PC-3 (cell line): ENCODE measurements around the gene SAMD13. TPM values are rescaled to one million over a fixed set of nuclear protein-coding genes. Genes with fewer than 3 reads are reported as not detected.

Experiments
- ATAC-seq: fragments of 200-7000 bp; cut with Tn5 transposase; 2 replicates; pipeline ENCODE4 v1.9.1; 2020; ENCODE audit warnings: mild to moderate bottlenecking, moderate library complexity
- BruUV-seq: library from RNA; stranded (reverse); fragments of 400-500 nt; replicated peaks from 2 replicates; lab custom pipeline; 2021; lab: Mats Ljungman, UMichigan
- CTCF ChIA-PET: fragments of 300-600 bp; sonication (Branson Sonifier 250); formaldehyde crosslinking; loops from one replicate; lab custom pipeline; 2022; ENCODE audit warnings: antibody characterized with exemption; lab: Charles Lee
- POLR2A ChIA-PET: fragments of 300-600 bp; sonication (Branson Sonifier 250); formaldehyde crosslinking; loops from one replicate; lab custom pipeline; 2022; ENCODE audit warnings: antibody characterized with exemption; ENCODE audit not compliant: unreplicated experiment; lab: Charles Lee
- DNase-seq: peaks from one replicate; pipeline ENCODE4 v3.0.0-alpha.2; 2015
- H2AFZ ChIP-seq: fragments of 300-600 bp; sonication (generic); 2 replicates; pipeline ENCODE4 v1.6.0; 2016; ENCODE audit warnings: antibody characterized with exemption, low read length
- H3F3A ChIP-seq: fragments of 300-600 bp; sonication (generic); one replicate; pipeline ENCODE4 v1.6.0; 2017; ENCODE audit warnings: antibody characterized with exemption, low read length, control low read depth, mild to moderate bottlenecking; ENCODE audit not compliant: unreplicated experiment
- H3K27ac ChIP-seq: fragments of 300-600 bp; sonication (generic); 2 replicates; pipeline ENCODE4 v1.5.1; 2016; ENCODE audit warnings: mild to moderate bottlenecking, low read length
- H3K27me3 ChIP-seq: fragments of 300-600 bp; sonication (generic); 2 replicates; pipeline ENCODE4 v1.6.1; 2016; ENCODE audit warnings: low read length, mixed read lengths
- H3K36me3 ChIP-seq: fragments of 300-600 bp; sonication (generic); 2 replicates; pipeline ENCODE4 v1.6.1; 2016; ENCODE audit warnings: low read depth, mixed run types, low read length, mixed read lengths
- H3K4me1 ChIP-seq: fragments of 300-600 bp; sonication (generic); 2 replicates; pipeline ENCODE4 v1.5.1; 2016; ENCODE audit warnings: low read length; ENCODE audit not compliant: insufficient read depth
- H3K4me2 ChIP-seq: fragments of 300-600 bp; sonication (generic); 2 replicates; pipeline ENCODE4 v1.6.0; 2016; ENCODE audit warnings: low read length
- H3K4me3 ChIP-seq: fragments of 300-600 bp; sonication (generic); 2 replicates; pipeline ENCODE4 v1.5.1; 2016; ENCODE audit warnings: mild to moderate bottlenecking, low read length, mixed read lengths
- H3K79me2 ChIP-seq: fragments of 300-600 bp; sonication (generic); 2 replicates; pipeline ENCODE4 v1.6.1; 2017; ENCODE audit warnings: low read length, mixed read lengths
- H3K9ac ChIP-seq: fragments of 300-600 bp; sonication (generic); 2 replicates; pipeline ENCODE4 v1.6.0; 2016; ENCODE audit warnings: mild to moderate bottlenecking, low read length
- H3K9me2 ChIP-seq: fragments of 300-600 bp; sonication (generic); replicated peaks from 2 replicates; pipeline ENCODE4 v1.6.1; 2016; ENCODE audit warnings: mixed run types, low read length, mixed read lengths
- H3K9me3 ChIP-seq: fragments of 300-600 bp; sonication (generic); 2 replicates; pipeline ENCODE4 v1.6.1; 2016; ENCODE audit warnings: low read length, mixed read lengths
- H4K20me1 ChIP-seq: fragments of 300-600 bp; sonication (generic); 2 replicates; pipeline ENCODE4 v1.6.1; 2016; ENCODE audit warnings: low read length, mixed read lengths
- EZH2 ChIP-seq: fragments of 300-600 bp; sonication (generic); IDR thresholded peaks from one replicate; pipeline ENCODE4 v1.6.1; 2017; ENCODE audit warnings: antibody characterized with exemption, mild to moderate bottlenecking, low read length; ENCODE audit not compliant: unreplicated experiment
- EZH2phosphoT487 ChIP-seq: fragments of 300-600 bp; sonication (generic); IDR thresholded peaks from 2 replicates; pipeline ENCODE4 v1.6.1; 2018; ENCODE audit warnings: mild to moderate bottlenecking, antibody characterized with exemption, low read length, borderline replicate concordance
- intact Hi-C: fragments of 100-400 bp; cut with micrococcal nuclease; formaldehyde crosslinking; loops from 2 replicates; pipeline ENCODE4 v1.9.0; 2023
- total RNA-seq: library from RNA; depleted of rRNA; stranded (reverse); fragments of >200 nt; gene quantifications from 2 replicates; pipeline ENCODE4 v1.2.3, GENCODE V29; 2014
- TF ChIP-seq, protein P1 (sequence below): fragments of 300-600 bp; sonication (generic); conservative IDR thresholded peaks from 2 replicates; pipeline ENCODE4 v1.5.1; 2017; ENCODE audit warnings: antibody characterized with exemption, low read depth, mild to moderate bottlenecking, low read length

The SAMD13 gene
- total RNA-seq, 1 experiment from 2014 or later: 1.1 TPM

DNA sequence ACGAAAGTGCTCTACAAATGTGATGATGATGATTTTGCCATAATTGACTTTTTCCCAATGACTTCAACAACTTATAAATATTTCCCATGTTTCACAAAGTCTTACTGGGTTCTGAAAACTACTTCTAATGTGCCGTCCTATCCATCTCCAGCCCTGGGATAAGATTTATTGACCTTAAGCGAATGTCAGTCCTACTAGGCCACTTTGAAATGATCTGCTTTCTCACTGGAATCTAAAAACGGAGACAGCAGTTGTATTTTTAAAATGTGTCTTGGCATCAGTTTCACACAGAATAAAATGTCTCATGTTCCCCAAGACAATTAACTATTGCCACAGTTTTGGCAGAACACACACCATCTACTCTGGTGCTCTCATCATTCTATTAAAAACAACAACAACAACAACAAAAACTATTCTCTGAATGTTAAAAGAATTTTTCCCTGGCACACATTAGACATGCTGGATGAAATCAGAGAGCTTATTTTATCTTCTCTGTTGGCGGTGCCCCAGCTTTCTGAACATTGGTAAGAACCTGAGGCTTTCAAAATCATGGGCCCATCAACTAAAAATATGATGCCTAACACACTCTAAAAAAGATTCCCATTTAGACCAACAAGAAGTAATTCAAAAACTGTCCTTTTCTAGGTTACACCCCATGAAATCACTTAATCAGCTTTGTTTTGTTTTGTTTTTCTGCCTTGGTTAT is 73.6 kb downstream of the SAMD13 start:
- Histone ChIP-seq H3K27ac (no peak overlapping the region), H3K79me2 (no peaks in the 10 kb centered on the region), H3K27me3 (no peaks in the 10 kb centered on the region), H2AFZ (no peak overlapping the region), H3K36me3 (no peaks in the 10 kb centered on the region), H3K4me1 (peaks cover 30% of the 10 kb centered on the region), H3K9ac (no peak overlapping the region), H4K20me1 (no peaks in the 10 kb centered on the region), H3F3A (no peaks in the 10 kb centered on the region), H3K4me3 (no peak overlapping the region), H3K4me2 (no peak overlapping the region), H3K9me3 (no peaks in the 10 kb centered on the region), H3K9me2 (no peaks in the 10 kb centered on the region)
- DNase-seq (no peak), ATAC-seq (no peak)
- TF ChIP-seq EZH2 (no peak), EZH2phosphoT487 (no peak)
- TF ChIP-seq, protein P1, sequence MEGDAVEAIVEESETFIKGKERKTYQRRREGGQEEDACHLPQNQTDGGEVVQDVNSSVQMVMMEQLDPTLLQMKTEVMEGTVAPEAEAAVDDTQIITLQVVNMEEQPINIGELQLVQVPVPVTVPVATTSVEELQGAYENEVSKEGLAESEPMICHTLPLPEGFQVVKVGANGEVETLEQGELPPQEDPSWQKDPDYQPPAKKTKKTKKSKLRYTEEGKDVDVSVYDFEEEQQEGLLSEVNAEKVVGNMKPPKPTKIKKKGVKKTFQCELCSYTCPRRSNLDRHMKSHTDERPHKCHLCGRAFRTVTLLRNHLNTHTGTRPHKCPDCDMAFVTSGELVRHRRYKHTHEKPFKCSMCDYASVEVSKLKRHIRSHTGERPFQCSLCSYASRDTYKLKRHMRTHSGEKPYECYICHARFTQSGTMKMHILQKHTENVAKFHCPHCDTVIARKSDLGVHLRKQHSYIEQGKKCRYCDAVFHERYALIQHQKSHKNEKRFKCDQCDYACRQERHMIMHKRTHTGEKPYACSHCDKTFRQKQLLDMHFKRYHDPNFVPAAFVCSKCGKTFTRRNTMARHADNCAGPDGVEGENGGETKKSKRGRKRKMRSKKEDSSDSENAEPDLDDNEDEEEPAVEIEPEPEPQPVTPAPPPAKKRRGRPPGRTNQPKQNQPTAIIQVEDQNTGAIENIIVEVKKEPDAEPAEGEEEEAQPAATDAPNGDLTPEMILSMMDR: no peak
- BruUV-seq: no TSS peak
- ChIA-PET CTCF (no interaction called here), POLR2A (no interaction called here)
- intact Hi-C loops: no loop called here

DNA sequence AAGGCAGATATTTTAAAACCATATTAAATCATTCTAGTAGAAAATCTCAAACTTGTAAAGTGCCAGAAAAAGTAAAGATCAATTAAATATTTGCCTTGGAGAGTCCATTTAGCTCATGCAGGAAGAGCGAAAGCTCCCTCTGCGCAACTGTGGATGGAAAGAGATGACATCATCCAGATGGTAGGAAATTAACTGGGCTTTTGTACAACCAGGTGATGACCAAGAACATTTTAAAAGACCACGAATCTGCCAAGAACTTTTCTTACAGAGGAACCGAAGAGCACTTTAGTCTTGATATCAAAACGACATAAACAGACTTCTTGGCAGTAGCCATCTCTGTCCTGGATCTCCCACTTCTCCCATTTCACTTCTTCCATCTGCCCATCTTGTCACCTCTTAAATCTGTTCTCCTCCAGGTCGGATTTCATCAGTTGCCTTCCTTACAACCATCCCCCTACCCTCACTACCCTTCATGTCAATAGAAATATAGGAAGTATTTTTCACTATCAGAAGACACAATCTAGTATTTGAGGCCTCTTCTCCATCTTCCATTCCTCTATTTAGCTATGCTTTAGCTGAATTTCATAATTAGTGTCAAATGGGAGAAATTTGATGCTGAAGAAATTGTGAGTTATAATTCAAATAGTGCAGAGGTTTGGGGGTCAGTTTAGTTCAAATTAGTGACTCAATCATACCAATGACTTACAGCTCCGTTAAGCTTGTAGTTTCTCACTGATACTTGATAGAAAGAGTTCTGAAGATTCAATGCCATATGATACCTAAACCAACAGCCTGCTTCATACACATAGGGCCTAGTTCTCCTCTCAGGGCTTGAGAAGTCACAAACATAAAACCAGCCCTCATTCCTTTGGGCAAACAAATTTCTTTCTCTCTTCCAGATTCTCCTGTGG is 74.7 kb downstream of the SAMD13 start:
- Histone ChIP-seq H3K4me2 (no peak overlapping the region), H3K9ac (no peak overlapping the region), H3K9me3 (no peaks in the 10 kb centered on the region), H3K27me3 (no peaks in the 10 kb centered on the region), H3K79me2 (no peaks in the 10 kb centered on the region), H3K4me3 (no peak overlapping the region), H3K36me3 (no peaks in the 10 kb centered on the region), H3K4me1 (peaks cover 30% of the 10 kb centered on the region), H3K27ac (no peak overlapping the region), H3F3A (no peaks in the 10 kb centered on the region), H3K9me2 (no peaks in the 10 kb centered on the region), H4K20me1 (no peaks in the 10 kb centered on the region), H2AFZ (no peak overlapping the region)
- no peak for ATAC-seq
- POLR2A ChIA-PET: no interaction called here
- intact Hi-C loops: no loop called here
- CTCF ChIA-PET: no interaction called here
- TF ChIP-seq, protein P1: no peak
- TF ChIP-seq EZH2 (no peak), EZH2phosphoT487 (no peak)
- DNase-seq: no peak
- BruUV-seq: no TSS peak
